ENCODE data around the gene ADGRB3. TPM values are rescaled to one million over a fixed set of nuclear protein-coding genes. Genes with fewer than 3 reads are reported as not detected.

Gene ADGRB3
- total RNA-seq, 1 donor from 2014 or later: 1.5 TPM

DNA sequence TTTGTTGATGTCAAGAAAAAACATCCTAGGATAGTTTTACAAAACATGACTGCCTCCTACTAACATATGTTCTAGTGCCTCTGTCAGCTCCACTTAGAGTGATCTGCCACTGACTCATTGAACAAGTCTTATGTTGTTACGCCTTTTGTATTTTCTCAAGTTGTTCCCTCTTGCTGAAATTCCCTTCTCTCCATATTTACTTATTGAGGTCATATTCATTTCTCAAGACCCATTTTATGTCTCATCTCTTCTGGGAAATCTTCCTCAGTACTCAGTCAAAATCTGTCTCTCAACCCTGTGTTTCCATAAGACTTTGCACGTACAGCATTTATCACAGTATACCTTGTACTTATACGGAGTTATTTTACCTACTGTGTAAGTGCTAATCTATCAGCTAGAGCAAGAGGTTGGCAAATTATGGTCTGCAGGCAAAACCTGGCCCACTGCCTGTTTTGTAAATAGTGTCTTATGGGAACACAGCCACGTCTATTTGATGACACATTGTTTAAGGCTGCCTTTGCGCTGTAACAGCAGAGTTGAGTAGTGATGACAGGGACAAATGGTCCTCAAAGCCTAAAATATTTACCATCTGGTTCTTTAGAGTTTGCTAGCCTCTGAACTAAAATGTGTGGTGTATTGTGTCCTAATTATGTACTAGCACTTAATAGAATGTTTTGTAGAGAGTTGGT, 83.4 kb downstream of the ADGRB3 start:
- Mint-ChIP-seq H3K27ac (no peak overlapping the region), H3K36me3 (no peaks in the 10 kb centered on the region), H3K4me3 (no peak overlapping the region), H3K4me1 (no peaks in the 10 kb centered on the region), H3K9me3 (no peaks in the 10 kb centered on the region), H3K27me3 (ENCODE audit: insufficient read depth, low read depth) (no peaks in the 10 kb centered on the region)
- H3K27ac ChIP-seq: no peak overlapping the region
- H3K36me3 ChIP-seq: no peaks in the 10 kb centered on the region
- H3F3A ChIP-seq (ENCODE audit: low read depth): no peaks in the 10 kb centered on the region
- H3K79me2 ChIP-seq (ENCODE audit: low read depth): no peaks in the 10 kb centered on the region
- H3K27me3 ChIP-seq: no peaks in the 10 kb centered on the region
- no peak overlapping the region for H3K4me3 ChIP-seq
- H3K9ac ChIP-seq: no peak overlapping the region
- no peak overlapping the region for H3K4me2 ChIP-seq
- no peak for DNase-seq (ENCODE audit: low spot score)
- TF ChIP-seq EZH2 (IDR thresholded peaks at IDR 0.05) (no peak), EZH2phosphoT487 (IDR thresholded peaks at IDR 0.05) (no peak), CTCF (IDR thresholded peaks at IDR 0.05) (no peak)
- H2AFZ ChIP-seq (replicated peaks): no peak overlapping the region
- H3K4me1 ChIP-seq: no peaks in the 10 kb centered on the region
- no peaks in the 10 kb centered on the region for H3K9me3 ChIP-seq (ENCODE audit: low read depth)
- H4K20me1 ChIP-seq (ENCODE audit: low read depth): no peaks in the 10 kb centered on the region

DNA sequence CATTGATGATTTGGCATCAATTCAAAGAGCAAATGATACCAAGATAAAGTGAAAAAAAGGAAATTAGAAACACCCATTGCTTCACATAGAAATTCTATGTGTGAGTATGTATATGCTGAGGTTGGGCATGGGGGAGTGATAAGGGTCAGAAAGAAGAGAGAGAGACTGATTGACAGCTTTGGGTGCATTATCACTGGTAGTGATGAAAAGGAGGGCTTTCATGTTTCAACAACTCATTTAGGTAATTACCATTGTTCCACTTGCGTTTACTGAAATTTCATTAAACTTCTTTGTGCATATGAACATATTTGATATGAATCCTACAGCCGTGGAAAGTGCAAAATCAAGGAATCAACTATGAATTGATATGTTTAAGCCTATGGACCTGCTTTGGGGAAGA, 84.7 kb downstream of the ADGRB3 start:
- Mint-ChIP-seq H3K27me3 (ENCODE audit: insufficient read depth, low read depth) (no peaks in the 10 kb centered on the region), H3K27ac (no peak overlapping the region), H3K4me3 (no peak overlapping the region), H3K4me1 (no peaks in the 10 kb centered on the region), H3K9me3 (no peaks in the 10 kb centered on the region), H3K36me3 (no peaks in the 10 kb centered on the region)
- Histone ChIP-seq H3F3A (ENCODE audit: low read depth) (no peaks in the 10 kb centered on the region), H3K4me2 (no peak overlapping the region), H3K9ac (no peak overlapping the region), H3K27ac (no peak overlapping the region), H3K4me3 (no peak overlapping the region), H4K20me1 (ENCODE audit: low read depth) (no peaks in the 10 kb centered on the region), H3K79me2 (ENCODE audit: low read depth) (no peaks in the 10 kb centered on the region), H3K9me3 (ENCODE audit: low read depth) (no peaks in the 10 kb centered on the region), H3K27me3 (no peaks in the 10 kb centered on the region), H3K4me1 (no peaks in the 10 kb centered on the region), H2AFZ (replicated peaks) (no peak overlapping the region), H3K36me3 (no peaks in the 10 kb centered on the region)
- no peak for DNase-seq (ENCODE audit: low spot score)
- TF ChIP-seq EZH2 (IDR thresholded peaks at IDR 0.05) (no peak), EZH2phosphoT487 (IDR thresholded peaks at IDR 0.05) (no peak), CTCF (IDR thresholded peaks at IDR 0.05) (no peak)

DNA sequence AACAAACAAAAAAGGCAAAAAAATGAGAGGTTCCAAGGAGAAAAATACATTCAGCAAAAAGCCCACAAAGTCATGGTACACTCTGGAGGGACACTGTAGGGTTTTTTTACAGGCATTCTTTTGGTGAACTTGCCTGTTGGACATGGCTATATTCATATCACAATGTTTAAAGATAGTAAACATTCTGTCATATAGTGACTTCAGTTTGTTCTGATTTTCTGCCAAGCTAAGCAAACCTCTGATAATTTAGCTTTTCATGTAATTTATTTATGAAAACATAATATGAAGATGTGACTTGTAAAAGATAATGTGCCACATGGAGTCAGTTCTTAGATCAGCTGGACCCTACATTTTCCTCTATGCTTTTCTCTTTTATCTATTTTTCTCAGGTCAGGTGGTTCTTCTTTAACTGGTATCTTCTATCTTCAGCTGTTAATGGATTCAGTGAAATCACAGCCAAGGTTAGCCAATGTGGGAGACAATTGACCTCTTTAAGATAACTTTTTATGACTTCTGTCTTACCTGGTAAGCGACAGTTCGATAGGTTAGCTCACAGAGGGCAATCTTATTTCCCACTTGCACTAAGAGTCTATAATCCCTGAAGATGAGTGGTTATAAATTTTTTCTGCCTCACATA, 87.9 kb downstream of the ADGRB3 start:
- Histone ChIP-seq H4K20me1 (ENCODE audit: low read depth) (no peaks in the 10 kb centered on the region), H3K4me1 (no peaks in the 10 kb centered on the region), H3K9me3 (ENCODE audit: low read depth) (no peaks in the 10 kb centered on the region), H3K36me3 (no peaks in the 10 kb centered on the region), H3K27ac (no peak overlapping the region), H3K27me3 (no peaks in the 10 kb centered on the region), H3K79me2 (ENCODE audit: low read depth) (no peaks in the 10 kb centered on the region), H3K4me2 (no peak overlapping the region), H3F3A (ENCODE audit: low read depth) (no peaks in the 10 kb centered on the region), H3K9ac (no peak overlapping the region), H3K4me3 (no peak overlapping the region), H2AFZ (replicated peaks) (no peak overlapping the region)
- no peak for DNase-seq (ENCODE audit: low spot score)
- H3K27me3 Mint-ChIP-seq (ENCODE audit: insufficient read depth, low read depth): no peaks in the 10 kb centered on the region
- no peak overlapping the region for H3K27ac Mint-ChIP-seq
- peaks cover 13% of the 10 kb centered on the region for H3K4me1 Mint-ChIP-seq
- no peak overlapping the region for H3K4me3 Mint-ChIP-seq
- H3K36me3 Mint-ChIP-seq: no peaks in the 10 kb centered on the region
- TF ChIP-seq EZH2phosphoT487 (IDR thresholded peaks at IDR 0.05): no peak
- no peak for TF ChIP-seq CTCF (IDR thresholded peaks at IDR 0.05)
- no peak for TF ChIP-seq EZH2 (IDR thresholded peaks at IDR 0.05)
- H3K9me3 Mint-ChIP-seq: no peaks in the 10 kb centered on the region

Data from neural progenitor cell (in vitro differentiated cells).